ENCODE data around the gene RRP1. TPM values are rescaled to one million over a fixed set of nuclear protein-coding genes. Genes with fewer than 3 reads are reported as not detected.

Gene RRP1
- total RNA-seq, 1 experiment from 2014 or later = 76.7 TPM

DNA sequence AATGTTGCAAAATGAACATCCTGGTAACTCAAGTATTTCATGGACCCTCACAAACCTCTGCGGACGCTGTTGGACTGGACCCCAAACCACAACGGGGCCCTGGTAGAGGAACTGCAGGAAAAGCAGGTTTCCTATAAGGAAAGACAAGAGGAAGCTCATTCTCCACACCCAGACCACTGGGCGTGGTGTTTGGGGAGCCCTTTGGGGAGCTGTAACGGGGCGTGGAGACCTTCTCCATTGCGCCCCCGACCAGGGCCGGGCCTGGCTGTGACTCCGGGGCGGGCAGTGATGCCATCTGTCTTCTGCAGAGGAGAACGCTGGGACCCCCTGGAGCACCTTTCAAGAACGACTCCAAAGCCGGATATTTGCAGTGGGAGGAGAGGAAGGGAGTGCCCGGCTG is 45.7 kb downstream of the RRP1 start:
- H3K9me3 Mint-ChIP-seq = peaks cover 6% of the 10 kb centered on the region in 2 experiments
- WGBS (ENCODE audit: extremely low coverage, insufficient read length, low lambda C conversion rate) = no CpG with 5 or more reads among the region's 15 CpGs
- TF ChIP-seq, protein P1, sequence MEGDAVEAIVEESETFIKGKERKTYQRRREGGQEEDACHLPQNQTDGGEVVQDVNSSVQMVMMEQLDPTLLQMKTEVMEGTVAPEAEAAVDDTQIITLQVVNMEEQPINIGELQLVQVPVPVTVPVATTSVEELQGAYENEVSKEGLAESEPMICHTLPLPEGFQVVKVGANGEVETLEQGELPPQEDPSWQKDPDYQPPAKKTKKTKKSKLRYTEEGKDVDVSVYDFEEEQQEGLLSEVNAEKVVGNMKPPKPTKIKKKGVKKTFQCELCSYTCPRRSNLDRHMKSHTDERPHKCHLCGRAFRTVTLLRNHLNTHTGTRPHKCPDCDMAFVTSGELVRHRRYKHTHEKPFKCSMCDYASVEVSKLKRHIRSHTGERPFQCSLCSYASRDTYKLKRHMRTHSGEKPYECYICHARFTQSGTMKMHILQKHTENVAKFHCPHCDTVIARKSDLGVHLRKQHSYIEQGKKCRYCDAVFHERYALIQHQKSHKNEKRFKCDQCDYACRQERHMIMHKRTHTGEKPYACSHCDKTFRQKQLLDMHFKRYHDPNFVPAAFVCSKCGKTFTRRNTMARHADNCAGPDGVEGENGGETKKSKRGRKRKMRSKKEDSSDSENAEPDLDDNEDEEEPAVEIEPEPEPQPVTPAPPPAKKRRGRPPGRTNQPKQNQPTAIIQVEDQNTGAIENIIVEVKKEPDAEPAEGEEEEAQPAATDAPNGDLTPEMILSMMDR (conservative IDR thresholded peaks at IDR 0.05) = no peak

More for the DNA sequence above, 45.7 kb downstream of the RRP1 start:
- Histone ChIP-seq H3K14ac (ENCODE audit: insufficient read depth, low read length) (no peak overlapping the region), H3K4me2 (ENCODE audit: insufficient read depth, insufficient read length, low read length) (no peak overlapping the region), H3K79me1 (ENCODE audit: insufficient read depth, low read depth, low read length, poor library complexity, severe bottlenecking) (no peaks in the 10 kb centered on the region), H3K9ac (ENCODE audit: extremely low read depth, insufficient read length, low read length) (no peak overlapping the region), H3K79me2 (ENCODE audit: insufficient read depth, low read length) (no peaks in the 10 kb centered on the region), H2BK12ac (ENCODE audit: insufficient read length, low read depth, low read length) (no peak overlapping the region), H2AK5ac (ENCODE audit: insufficient read length, low read length) (no peak overlapping the region), H3K27ac (ENCODE audit: insufficient read length, low read depth, low read length) (no peak overlapping the region), H3K18ac (ENCODE audit: insufficient read length, low read depth, low read length) (no peak overlapping the region), H2BK120ac (ENCODE audit: low read depth, low read length, poor library complexity, severe bottlenecking) (no peak overlapping the region), H2AFZ (ENCODE audit: low read length) (no peak overlapping the region), H3K56ac (ENCODE audit: insufficient read length, low read depth, low read length) (no peak overlapping the region), H3K23me2 (ENCODE audit: insufficient read length, low read depth, low read length, poor library complexity, severe bottlenecking) (no peaks in the 10 kb centered on the region), H3K27me3 (ENCODE audit: insufficient read depth, low read length) (no peaks in the 10 kb centered on the region), H3K9me3 (ENCODE audit: control insufficient read depth, low read depth, low read length) (no peaks in the 10 kb centered on the region), H4K20me1 (ENCODE audit: control insufficient read depth, insufficient read depth, insufficient read length) (no peaks in the 10 kb centered on the region), H3T11ph (ENCODE audit: low read length) (no peak overlapping the region), H3K4me1 (ENCODE audit: insufficient read depth, low read length) (no peaks in the 10 kb centered on the region), H2BK20ac (ENCODE audit: low read depth, low read length, poor library complexity, severe bottlenecking) (no peak overlapping the region), H2BK15ac (ENCODE audit: low read depth, low read length) (no peak overlapping the region), H2BK5ac (ENCODE audit: insufficient read length, low read length) (no peak overlapping the region), H4K5ac (ENCODE audit: insufficient read length, low read depth, low read length) (no peak overlapping the region), H3K23ac (ENCODE audit: insufficient read length, low read depth, low read length) (no peak overlapping the region), H4K8ac (replicated peaks; ENCODE audit: insufficient read length, low read depth, low read length) (no peak overlapping the region), H4K91ac (ENCODE audit: insufficient read length, low read depth, low read length) (no peak overlapping the region), H3K4ac (ENCODE audit: low read depth, low read length) (no peak overlapping the region)
- H3K36me3 Mint-ChIP-seq (ENCODE audit: insufficient read depth in 1 of 3, low read depth in 3 of 3) = peaks cover 0 to 4% (median 0%) of the 10 kb centered on the region in 3 experiments; a peak in 2 of 7 replicates
- no peak overlapping the region; a peak in 1 of 7 replicates for H3K27ac Mint-ChIP-seq
- H3K27me3 Mint-ChIP-seq (ENCODE audit: low read depth) = peaks cover 4% of the 10 kb centered on the region
- no peak overlapping the region for H3K4me3 Mint-ChIP-seq
- DNase-seq = no peak
- H3K4me1 Mint-ChIP-seq = peaks cover 5 to 10% of the 10 kb centered on the region in 2 experiments; a peak in 2 of 4 replicates

Data from H9 (cell line).